ENCODE measurements around the gene GMNN.

The GMNN gene

DNA sequence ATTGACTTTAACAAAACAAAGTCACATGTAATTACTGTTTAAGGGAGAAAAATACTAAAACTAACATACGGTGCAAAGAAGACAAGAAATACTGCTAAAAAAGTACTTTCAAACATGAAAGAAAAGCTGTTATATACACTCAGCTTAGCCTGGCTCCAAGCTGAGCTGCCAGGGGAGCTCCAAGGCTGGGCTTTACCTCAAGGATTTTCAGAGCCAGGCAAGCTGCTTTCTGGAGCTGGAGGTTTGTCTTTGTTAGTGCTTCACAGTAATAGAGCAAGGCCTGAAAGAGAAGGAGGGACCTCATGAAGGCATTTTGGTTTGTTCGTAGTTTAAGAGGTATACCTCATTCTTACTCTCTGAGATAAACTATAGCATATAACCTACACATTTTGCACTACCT lies 43.6 kb downstream of the GMNN start:
- DNase-seq = no peak

DNA sequence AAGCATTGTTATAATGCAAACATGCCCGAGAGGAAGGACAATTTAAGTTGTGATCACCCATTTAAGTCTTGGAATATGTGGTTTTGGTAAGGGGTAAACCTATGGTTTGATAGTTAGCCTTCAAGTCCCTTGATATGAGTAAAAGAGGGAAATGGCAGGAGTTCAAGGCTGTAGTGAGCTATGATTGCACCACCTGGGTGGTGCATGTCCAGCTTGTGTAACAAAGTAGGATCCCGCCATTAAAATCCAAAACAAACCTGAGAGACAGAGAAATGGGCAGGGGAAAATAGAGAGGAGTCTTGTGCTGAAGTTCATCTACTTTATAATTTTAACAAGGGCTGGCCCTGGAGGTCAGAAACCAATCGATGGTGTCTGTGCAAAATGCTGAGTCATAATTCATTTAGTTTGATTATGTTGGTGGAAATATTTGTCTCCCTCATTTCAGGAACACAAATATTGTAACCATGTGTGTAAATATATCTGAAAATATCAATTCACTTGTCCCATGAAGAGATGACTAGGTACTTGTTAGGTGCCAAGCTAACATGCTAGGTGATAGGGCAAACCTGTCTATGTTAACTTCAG lies 47.2 kb downstream of the GMNN start:
- DNase-seq = no peak

DNA sequence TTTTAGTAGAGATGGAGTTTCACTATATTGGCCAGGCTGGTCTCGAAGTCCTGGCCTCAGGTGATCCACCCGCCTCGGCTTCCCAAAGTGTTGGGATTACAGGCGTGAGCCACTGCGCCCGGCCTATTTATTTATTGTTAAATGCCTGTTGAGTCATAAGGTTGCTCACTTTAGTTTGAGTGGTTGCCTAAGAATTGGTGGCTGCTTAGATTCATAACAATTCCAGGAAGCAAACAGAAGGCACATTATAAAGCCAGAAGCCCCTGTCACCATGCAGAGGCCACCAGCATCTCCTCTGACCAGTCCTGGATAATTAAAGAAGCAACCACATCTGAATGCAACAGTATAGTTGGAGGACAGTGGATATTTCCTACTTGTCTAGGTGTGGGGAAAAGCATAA lies 48.0 kb downstream of the GMNN start:
- DNase-seq = no peak

DNA sequence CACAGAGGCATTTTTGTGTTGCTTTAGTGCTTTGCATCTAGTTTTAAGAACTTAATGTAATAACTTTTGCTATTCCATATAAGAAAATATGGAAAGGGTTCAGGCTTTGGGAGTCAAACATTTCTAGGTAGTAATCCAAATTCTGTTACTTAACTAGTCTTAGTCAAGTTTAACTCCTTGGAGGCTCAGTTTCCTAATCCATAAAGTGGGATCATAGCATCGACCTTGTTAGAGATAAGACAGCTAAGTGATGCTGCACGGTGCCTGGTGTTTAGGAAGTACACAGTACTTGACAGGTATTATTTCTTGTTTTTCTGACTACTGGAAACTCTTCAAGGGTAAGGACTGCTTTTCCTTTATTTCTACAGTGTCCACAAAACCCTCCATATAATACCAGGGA lies 48.4 kb downstream of the GMNN start:
- no peak for DNase-seq

DNA sequence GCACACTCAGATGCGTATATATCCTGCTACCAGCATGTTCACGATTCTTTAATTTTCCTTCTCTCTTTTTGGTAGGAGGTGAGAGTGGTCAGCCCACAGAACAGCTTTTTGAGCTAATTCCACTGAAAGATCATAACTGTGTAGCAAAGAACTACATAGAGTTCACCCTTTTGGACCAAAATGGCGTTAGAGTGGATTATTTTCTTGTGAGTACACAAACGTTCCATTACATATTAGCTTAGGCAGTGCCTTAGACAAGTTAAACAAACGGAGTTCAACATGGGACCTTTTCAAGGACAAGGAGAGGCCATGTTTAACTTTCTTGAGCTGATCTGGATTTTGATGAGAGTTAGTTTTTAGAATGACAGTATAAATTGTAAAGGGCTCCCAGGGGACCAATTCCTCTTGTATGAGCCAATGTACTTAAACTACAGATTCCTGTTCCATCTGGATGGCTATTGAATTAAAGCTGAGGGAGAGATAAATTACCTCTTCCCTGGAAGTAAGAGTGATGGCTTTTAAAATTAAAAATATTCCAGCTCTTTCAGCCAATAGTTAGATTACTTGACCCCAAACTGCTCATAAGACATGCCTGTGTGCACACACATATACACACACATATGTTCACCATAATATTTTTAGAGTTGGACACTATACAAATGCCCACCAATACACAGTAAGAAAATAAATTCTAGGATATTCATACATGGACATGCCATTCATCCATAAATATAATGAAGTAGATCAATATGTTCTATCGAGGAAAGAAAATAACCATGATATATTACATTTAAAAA lies 49.6 kb downstream of the GMNN start:
- DNase-seq = no peak

DNA sequence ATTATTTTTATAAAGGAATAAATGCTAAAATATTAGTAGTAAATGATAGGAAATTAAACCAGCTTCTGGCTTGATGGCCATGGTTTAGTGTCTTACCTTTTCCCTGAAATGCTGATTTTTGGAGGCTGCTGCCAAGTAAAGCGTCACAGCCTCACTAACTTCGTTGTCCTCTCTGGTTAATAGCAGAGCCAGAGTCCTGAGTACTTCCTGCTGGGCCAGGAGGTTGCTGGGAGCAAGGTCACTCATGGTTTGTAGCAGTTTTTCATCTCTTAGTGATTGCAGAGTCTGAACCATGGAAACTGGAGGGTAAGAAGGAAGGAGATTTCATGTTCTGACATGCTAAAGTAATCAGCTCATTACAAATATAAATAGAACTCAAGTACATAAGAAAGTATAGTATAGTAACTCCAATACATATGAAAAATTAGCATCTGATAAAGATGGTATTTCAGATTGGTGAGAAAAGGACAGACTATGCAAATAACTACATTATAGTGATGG lies 50.4 kb downstream of the GMNN start:
- DNase-seq = no peak

DNA sequence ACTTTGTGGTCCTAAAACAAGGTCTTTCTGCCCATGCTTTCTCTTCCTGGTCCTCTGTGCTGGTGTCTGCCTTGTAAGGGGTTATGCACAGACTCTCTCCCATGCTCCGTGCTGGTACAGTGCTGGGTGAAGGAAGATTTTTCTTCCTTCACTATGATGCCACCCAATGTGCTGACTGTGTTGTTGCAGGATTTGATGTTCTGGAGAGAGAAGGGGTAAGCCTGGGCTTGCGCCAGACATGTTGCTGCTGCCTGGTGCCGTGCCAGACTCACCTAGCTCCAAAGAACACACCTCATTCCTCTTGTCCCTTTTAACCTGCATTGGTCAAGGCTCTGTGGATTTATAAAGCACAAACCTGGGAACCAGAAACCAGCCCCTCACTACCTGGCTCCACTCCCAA lies 52.4 kb downstream of the GMNN start:
- no peak for DNase-seq

GRCh38 chr6:24827970-24828369 lies 53.2 kb downstream of the GMNN start:
- no peak for DNase-seq

DNA sequence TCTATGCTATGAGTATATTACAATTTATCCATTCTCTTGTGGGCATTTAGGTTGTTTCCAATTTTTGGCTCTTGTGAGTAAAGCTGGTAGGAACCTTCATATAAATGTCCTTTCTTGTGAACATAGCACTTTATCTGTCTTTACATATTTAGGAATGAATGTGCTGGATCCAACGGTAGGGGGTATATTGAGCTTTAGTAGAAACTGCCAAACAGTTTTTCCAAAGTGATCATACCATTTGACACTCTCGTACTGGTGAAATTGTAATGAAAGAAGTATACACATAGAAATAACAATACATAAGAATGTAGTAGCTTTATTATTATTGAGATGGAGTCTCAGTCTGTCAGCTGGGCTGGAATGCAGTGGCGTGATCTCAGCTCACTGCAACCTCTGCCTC lies 54.9 kb downstream of the GMNN start:
- no peak for DNase-seq

DNA sequence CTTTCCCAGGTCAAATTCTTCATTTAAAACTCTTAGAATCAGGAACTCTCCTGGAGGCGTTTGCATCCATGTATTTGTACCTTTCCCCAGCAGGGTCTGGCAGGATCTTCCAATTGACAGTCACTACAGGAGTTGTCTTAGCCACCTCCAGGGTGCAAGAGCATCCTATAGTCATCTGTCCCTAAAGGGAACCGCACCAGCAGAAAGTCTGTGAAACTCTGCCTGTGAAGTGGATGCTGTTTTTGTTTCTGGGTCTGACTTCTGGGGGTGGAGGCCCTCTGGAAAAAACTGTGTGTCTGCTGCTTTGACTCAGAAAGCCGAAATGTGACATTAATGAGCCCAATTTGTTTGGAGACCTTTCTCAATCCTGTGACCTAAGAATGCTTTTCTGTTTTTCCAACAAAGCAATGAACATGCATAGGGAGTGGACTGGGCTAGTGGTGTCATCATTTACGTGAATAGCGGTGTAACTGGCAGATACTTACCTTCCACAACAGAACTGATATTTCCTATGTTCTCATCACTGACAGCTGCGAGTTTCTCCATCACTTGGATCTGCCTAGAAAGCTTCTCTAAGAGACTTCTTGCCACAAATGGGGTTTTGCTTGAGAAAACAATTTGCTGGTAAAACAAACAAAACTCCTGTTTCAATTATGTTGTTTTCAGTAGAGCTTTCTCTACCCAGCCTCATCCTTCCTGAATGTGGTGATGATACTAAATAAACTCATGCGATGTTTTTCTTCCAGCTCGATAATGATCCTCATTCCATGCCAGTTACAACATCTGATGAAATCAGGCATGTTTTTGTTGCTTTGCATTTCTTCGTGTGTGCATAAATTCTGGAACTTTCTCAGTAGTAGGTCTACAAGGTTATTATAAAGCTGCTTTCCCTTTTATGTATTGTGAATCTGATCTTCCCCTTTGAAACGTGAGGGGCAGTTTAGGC lies 57.3 kb downstream of the GMNN start:
- DNase-seq = no peak

DNA sequence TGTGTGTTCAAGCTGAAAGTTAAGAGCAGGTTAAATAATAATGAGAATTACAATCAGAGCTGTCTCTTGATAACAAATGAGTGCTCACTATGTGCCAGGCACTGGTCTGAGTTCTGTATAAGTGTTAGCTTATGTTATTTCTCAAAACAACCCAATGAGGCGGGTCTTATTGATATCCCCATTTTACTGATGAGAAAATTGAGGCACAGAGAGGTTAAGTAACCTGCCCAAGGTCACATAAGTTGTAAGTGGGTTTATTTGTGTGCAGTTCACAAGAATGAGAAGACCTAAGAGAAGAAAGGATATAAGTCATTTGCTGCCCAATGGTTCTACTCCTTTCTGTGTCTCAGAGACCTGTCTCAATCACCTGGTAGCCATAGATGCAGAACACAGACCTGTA lies 58.1 kb downstream of the GMNN start:
- no peak for DNase-seq

DNA sequence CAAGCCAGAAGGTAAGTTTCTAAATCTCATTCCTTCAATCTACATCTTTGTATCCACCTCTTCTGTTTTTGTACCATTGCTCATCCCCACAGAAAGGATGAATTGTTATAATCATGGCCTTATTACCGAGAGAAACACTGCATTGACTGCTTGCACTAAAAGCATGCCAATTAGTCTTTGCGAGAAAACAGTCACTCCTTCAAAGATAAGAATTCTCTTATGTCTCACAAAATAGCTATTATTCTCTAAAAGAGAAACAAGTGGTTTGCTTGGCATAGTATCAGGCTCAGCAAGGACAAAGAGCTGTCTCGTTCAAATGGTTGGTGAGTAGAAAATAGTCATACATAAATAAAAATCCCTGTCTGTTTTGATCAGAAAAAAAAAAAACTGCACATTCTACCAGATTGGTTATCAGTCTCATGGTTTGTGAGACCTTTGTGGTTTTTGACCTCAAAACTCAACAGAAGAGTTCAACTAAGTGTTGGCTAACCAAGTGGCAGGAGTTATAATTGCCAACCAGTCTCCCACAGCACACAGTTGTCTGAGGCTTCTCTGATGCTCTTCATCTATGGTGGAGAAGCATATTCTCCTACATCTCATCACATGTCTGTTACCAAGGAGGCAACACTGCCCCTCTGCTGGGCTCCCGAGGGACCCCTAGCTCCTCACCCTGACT lies 59.1 kb downstream of the GMNN start:
- no peak for DNase-seq

Data from inflammatory macrophage treated with lipopolysaccharide for 4 hours (primary cell).